Spleen (tissue), 11 donors: Measurements from ENCODE around the gene NTRK2. TPM values are rescaled to one million over a fixed set of nuclear protein-coding genes. Genes with fewer than 3 reads are reported as not detected.

ENCODE experiments used
- DNase-seq: peaks from one replicate; pipeline ENCODE4 v3.0.0-alpha.2; 2020
- H3K27ac ChIP-seq, 8 donors: fragments of 200-600 bp; sonication (generic) in 7 of 8; 1 replicate in 4 of 8; 2 replicates in 4 of 8; pipeline versions ENCODE4 v1.5.0 to v1.8.0; 2016 to 2021; ENCODE audit warnings: inconsistent platforms in 4 of 8, mild to moderate bottlenecking in 4 of 8, moderate library complexity in 1 of 8
- H3K27me3 ChIP-seq, 7 donors: fragments of 200-600 bp; sonication (generic) in 6 of 7; replicated peaks in 1 of 7; 1 replicate in 4 of 7; 2 replicates in 3 of 7; pipeline versions ENCODE4 v1.5.0 to v1.8.0; 2016 to 2021; ENCODE audit warnings: inconsistent platforms in 3 of 7, mild to moderate bottlenecking in 1 of 7
- H3K36me3 ChIP-seq, 6 donors: fragments of 200-600 bp; sonication (generic) in 5 of 6; 1 replicate in 4 of 6; 2 replicates in 2 of 6; pipeline versions ENCODE4 v1.5.0 to v1.8.0; 2016 to 2021; ENCODE audit warnings: inconsistent platforms in 2 of 6
- H3K4me1 ChIP-seq, 6 donors: fragments of 200-600 bp; sonication (generic) in 5 of 6; 1 replicate in 3 of 6; 2 replicates in 3 of 6; pipeline versions ENCODE4 v1.5.0 to v1.8.0; 2016 to 2021; ENCODE audit warnings: inconsistent platforms in 3 of 6
- H3K4me3 ChIP-seq, 8 donors: fragments of 200-600 bp; sonication (generic) in 7 of 8; 1 replicate in 4 of 8; 2 replicates in 4 of 8; pipeline versions ENCODE4 v1.5.0 to v1.8.0; 2016 to 2021; ENCODE audit warnings: inconsistent platforms in 4 of 8, mild to moderate bottlenecking in 4 of 8, moderate library complexity in 2 of 8
- H3K9me3 ChIP-seq, 8 donors: fragments of 200-600 bp; sonication (generic) in 7 of 8; 1 replicate in 4 of 8; 2 replicates in 4 of 8; pipeline versions ENCODE4 v1.5.0 to v1.8.0; 2016 to 2021; ENCODE audit warnings: inconsistent platforms in 4 of 8
- POLR2A ChIP-seq, 3 donors: fragments of 450-650 bp; IDR thresholded peaks; one replicate each; pipeline ENCODE4 v1.5.1; 2017; ENCODE audit warnings: antibody characterized with exemption in 3 of 3, mild to moderate bottlenecking in 1 of 3
- POLR2AphosphoS5 ChIP-seq, 3 donors: sonication (generic); formaldehyde crosslinking; IDR thresholded peaks; one replicate each; pipeline ENCODE4 v1.5.1; 2017; ENCODE audit warnings: antibody characterized with exemption in 3 of 3
- WGBS, 5 donors: extraction: QIAGEN DNeasy Blood & Tissue Kit in 3 of 5; methylation state at CpG; one replicate each; pipeline versions ENCODE4 v1.1.5 to v1.1.7; 2013 to 2018; 5-methylcytosine and 5-hydroxymethylcytosine counted together
- intact Hi-C: fragments of 100-400 bp; cut with DNase I; formaldehyde crosslinking; loops from one replicate; pipeline ENCODE4 v1.15.0; 2023; ENCODE audit warnings: low total_unique reads
- polyA plus RNA-seq, 3 donors: library from polyadenylated mRNA; stranded (reverse); fragments of 200-250 nt; gene quantifications; one replicate each; pipeline ENCODE4 v1.2.1, GENCODE V29; 2013
- total RNA-seq, 7 donors: library from RNA; depleted of rRNA in 3 of 7; stranded (reverse); fragments of >200 nt in 3 of 7; fragmentation: NEBNext Ultra II Directional in 4 of 7; extraction: Animal tissue kit (Norgen Biotek cat#: 25700) in 4 of 7; gene quantifications; one replicate each; pipeline versions ENCODE4 v1.1.0 to v1.2.1, GENCODE V29; 2016 to 2021
- TF ChIP-seq, protein P1 (sequence below), 11 experiments: fragments of 200-600 bp in 7 of 11; fragments of 450-650 bp in 4 of 11; sonication (generic) in 4 of 11; IDR thresholded peaks in 8 of 11; conservative IDR thresholded peaks in 3 of 11; 1 replicate in 7 of 11; 2 replicates in 4 of 11; pipeline versions ENCODE4 v1.4.0 to v1.8.0; 2016 to 2021; ENCODE audit warnings: antibody characterized with exemption in 11 of 11, inconsistent platforms in 4 of 11, mild to moderate bottlenecking in 1 of 11
- donor health status: healthy with polysubstance abuse.
- donor health status: DM: no; HTN: no; CAD: no; lungs with moderate emphysema.
- donor health status: DM: no; HTN: no; CAD: no.
- donor health status: Bipolar disorder and iron deficiency.
- donor health status: healthy.
- donor health status: DM: no; HTN: no; CAD: no.
- donor health status: DM: yes; HTN: yes; CAD: no.

NTRK2 gene
- total and polyA plus RNA-seq, 10 donors, result 0.63 to 22.7 (median 8.9) TPM

DNA sequence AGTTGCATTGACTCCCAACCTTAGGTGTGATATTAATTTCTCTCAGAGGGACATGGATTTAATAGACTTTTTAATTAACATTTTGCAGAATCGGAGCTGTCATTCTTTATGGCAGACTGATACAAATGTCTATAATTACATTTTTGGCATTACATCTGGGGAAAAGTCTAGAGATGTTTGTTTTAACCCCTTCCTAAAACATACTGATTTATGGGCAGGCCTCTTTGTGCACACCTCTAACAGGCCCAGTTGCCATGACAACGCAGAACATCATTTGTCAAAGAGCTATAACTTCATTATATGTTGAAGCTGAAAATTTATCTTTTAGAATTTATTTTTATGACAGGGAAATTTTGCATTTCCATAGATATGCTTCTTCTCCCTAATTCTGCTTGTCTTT is 158.5 kb downstream of the NTRK2 start:
- Histone ChIP-seq H3K27me3 (no peaks in the 10 kb centered on the region), H3K27ac (no peak overlapping the region), H3K9me3 (no peaks in the 10 kb centered on the region), H3K4me1 (no peaks in the 10 kb centered on the region), H3K36me3 (no peaks in the 10 kb centered on the region), H3K4me3 (no peak overlapping the region)
- TF ChIP-seq POLR2AphosphoS5 (IDR thresholded peaks at IDR 0.05), result no peak
- TF ChIP-seq, protein P1, sequence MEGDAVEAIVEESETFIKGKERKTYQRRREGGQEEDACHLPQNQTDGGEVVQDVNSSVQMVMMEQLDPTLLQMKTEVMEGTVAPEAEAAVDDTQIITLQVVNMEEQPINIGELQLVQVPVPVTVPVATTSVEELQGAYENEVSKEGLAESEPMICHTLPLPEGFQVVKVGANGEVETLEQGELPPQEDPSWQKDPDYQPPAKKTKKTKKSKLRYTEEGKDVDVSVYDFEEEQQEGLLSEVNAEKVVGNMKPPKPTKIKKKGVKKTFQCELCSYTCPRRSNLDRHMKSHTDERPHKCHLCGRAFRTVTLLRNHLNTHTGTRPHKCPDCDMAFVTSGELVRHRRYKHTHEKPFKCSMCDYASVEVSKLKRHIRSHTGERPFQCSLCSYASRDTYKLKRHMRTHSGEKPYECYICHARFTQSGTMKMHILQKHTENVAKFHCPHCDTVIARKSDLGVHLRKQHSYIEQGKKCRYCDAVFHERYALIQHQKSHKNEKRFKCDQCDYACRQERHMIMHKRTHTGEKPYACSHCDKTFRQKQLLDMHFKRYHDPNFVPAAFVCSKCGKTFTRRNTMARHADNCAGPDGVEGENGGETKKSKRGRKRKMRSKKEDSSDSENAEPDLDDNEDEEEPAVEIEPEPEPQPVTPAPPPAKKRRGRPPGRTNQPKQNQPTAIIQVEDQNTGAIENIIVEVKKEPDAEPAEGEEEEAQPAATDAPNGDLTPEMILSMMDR (IDR thresholded peaks at IDR 0.05 in 8 of 11, conservative IDR thresholded peaks at IDR 0.05 in 3 of 11), result no peak
- TF ChIP-seq POLR2A (IDR thresholded peaks at IDR 0.05), result no peak
- DNase-seq, result no peak
- intact Hi-C loops, result no loop called here
- 85 to 97% (median 94%) methylated on average over 2 of the region's 2 CpGs for WGBS, 5 donors

DNA sequence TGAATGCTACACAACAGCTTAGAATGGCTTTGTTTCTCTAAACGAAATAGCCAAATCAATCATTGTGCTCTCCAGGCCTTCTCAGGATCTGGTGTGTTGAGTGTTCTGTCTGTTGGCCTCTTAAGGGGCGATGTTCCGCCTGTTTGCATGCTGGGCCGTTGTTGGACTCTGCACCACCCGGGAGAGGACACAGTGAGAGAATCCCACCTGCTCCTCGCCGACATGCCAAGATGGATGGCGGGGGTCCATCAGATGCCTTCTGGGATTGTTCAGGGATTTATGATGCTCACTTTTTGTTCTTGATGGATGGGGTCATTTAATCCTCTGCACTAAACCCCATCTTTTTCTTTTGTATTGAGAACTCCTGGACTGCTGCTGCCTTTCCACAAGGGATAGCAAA is 159.9 kb downstream of the NTRK2 start:
- no peak for TF ChIP-seq POLR2AphosphoS5 (IDR thresholded peaks at IDR 0.05)
- TF ChIP-seq, protein P1 (IDR thresholded peaks at IDR 0.05 in 8 of 11, conservative IDR thresholded peaks at IDR 0.05 in 3 of 11), result no peak
- TF ChIP-seq POLR2A (IDR thresholded peaks at IDR 0.05), result no peak
- WGBS, 5 donors, result 87 to 92% (median 89%) methylated on average over 8 of the region's 8 CpGs

DNA sequence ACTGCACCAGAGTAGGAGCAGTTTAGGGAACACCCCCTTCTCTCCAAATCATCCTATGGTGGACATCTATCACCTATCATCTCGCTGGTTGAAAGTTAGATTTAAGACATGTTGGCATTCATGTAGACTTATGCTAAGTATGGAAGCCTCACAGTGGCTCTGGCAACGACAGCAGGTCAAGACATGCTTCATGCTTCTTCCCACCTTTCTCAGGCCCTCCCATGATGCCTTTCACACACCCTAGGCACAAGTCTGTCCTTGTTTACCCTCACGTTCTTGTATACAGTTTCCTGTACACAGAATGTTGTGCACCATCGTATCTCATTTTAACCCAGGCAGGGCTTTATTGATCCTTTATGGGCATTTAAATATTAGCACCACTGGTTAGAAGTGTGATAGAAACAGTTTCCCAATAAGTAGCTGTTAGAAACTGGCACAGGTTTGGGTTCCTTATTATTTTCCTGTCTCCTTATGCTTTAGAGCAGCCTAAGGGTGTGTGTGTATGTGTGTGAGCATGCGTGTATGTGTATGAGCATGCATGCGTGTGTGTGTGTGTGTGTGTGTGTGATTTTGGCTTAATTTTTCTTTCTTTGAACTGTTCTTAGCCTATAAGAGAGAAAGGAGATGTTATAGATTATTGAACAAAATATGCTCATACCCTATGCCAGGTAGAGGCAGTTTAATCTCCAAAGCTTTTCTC is 160.6 kb downstream of the NTRK2 start:
- intact Hi-C loops, result no loop called here
- Histone ChIP-seq H3K27ac (no peak overlapping the region), H3K36me3 (no peaks in the 10 kb centered on the region), H3K4me1 (no peaks in the 10 kb centered on the region), H3K4me3 (no peak overlapping the region), H3K9me3 (no peaks in the 10 kb centered on the region), H3K27me3 (no peaks in the 10 kb centered on the region)
- TF ChIP-seq POLR2A (IDR thresholded peaks at IDR 0.05), result no peak
- no peak for TF ChIP-seq POLR2AphosphoS5 (IDR thresholded peaks at IDR 0.05)
- TF ChIP-seq, protein P1 (IDR thresholded peaks at IDR 0.05 in 8 of 11, conservative IDR thresholded peaks at IDR 0.05 in 3 of 11), result no peak
- 75 to 91% (median 82%) methylated on average over 6 of the region's 6 CpGs for WGBS, 5 donors
- DNase-seq, result no peak

More for the DNA sequence above, 159.9 kb downstream of the NTRK2 start:
- Histone ChIP-seq H3K36me3 (no peaks in the 10 kb centered on the region), H3K27ac (no peak overlapping the region), H3K27me3 (no peaks in the 10 kb centered on the region), H3K9me3 (no peaks in the 10 kb centered on the region), H3K4me1 (no peaks in the 10 kb centered on the region), H3K4me3 (no peak overlapping the region)
- intact Hi-C loops, result no loop called here
- no peak for DNase-seq

DNA sequence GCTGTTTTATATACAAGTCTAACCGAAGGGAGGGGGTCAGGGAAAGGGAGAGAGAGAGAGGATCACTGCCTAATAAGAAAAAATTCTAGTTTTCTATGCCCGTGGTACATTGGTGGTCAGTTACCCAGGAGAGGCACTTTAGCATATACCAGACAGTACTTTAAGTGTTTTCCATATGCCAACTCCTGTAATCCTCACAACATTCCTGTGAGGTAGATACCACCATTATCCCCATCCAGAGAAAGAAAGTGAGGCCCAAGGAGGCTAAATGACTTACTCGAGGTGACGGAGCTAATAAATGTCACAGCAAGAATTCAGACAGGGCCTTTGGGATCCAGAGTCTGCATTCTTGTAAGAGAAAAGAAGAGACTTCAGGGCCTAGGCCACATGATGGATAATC is 161.8 kb downstream of the NTRK2 start:
- Histone ChIP-seq H3K36me3 (no peaks in the 10 kb centered on the region), H3K9me3 (no peaks in the 10 kb centered on the region), H3K27me3 (no peaks in the 10 kb centered on the region), H3K4me3 (no peak overlapping the region), H3K4me1 (no peaks in the 10 kb centered on the region), H3K27ac (no peak overlapping the region)
- TF ChIP-seq, protein P1 (IDR thresholded peaks at IDR 0.05 in 8 of 11, conservative IDR thresholded peaks at IDR 0.05 in 3 of 11), result no peak
- TF ChIP-seq POLR2AphosphoS5 (IDR thresholded peaks at IDR 0.05) (no peak), POLR2A (IDR thresholded peaks at IDR 0.05) (no peak)
- no peak for DNase-seq
- WGBS, 5 donors, result 72 to 92% (median 82%) methylated on average over 4 of the region's 4 CpGs
- intact Hi-C loops, result no loop called here
